ENCODE measurements around the gene ZRANB2.

GRCh38 chr1:71019233-71019969, 61.4 kb downstream of the ZRANB2 start:
- TF ChIP-seq, protein P1, sequence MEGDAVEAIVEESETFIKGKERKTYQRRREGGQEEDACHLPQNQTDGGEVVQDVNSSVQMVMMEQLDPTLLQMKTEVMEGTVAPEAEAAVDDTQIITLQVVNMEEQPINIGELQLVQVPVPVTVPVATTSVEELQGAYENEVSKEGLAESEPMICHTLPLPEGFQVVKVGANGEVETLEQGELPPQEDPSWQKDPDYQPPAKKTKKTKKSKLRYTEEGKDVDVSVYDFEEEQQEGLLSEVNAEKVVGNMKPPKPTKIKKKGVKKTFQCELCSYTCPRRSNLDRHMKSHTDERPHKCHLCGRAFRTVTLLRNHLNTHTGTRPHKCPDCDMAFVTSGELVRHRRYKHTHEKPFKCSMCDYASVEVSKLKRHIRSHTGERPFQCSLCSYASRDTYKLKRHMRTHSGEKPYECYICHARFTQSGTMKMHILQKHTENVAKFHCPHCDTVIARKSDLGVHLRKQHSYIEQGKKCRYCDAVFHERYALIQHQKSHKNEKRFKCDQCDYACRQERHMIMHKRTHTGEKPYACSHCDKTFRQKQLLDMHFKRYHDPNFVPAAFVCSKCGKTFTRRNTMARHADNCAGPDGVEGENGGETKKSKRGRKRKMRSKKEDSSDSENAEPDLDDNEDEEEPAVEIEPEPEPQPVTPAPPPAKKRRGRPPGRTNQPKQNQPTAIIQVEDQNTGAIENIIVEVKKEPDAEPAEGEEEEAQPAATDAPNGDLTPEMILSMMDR (IDR thresholded peaks at IDR 0.05) = no peak
- TF ChIP-seq POLR2A (IDR thresholded peaks at IDR 0.05) (no peak), POLR2AphosphoS5 (IDR thresholded peaks at IDR 0.05; ENCODE audit: insufficient read depth in 1 of 2, low read depth in 1 of 2) (no peak)

All from vagina (tissue), 2 donors.